MM.1S (cell line): ENCODE results near the gene MYADML2.
A peak's percentile ranks its signal among the peaks of the same experiment; 100 is the strongest.
"Not testable (repeated sequence)": the region's sequence is repeated elsewhere in the genome, so short reads cannot be mapped to it uniquely, and the experiment has no call there.

ENCODE experiments used
- DNase-seq: peaks from one replicate; pipeline ENCODE4 v3.0.0-alpha.2; 2015
- H2AFZ ChIP-seq: fragments of 300-600 bp; sonication (generic); 2 replicates; pipeline ENCODE4 v1.6.0; 2016; ENCODE audit warnings: antibody characterized with exemption, low read length
- H3F3A ChIP-seq: fragments of 300-600 bp; sonication (generic); 2 replicates; pipeline ENCODE4 v1.6.1; 2016; ENCODE audit warnings: mild to moderate bottlenecking, antibody characterized with exemption, low read length, moderate library complexity, mixed read lengths; ENCODE audit not compliant: insufficient read depth
- H3K27ac ChIP-seq: fragments of 300-600 bp; sonication (generic); 2 replicates; pipeline ENCODE4 v1.5.1; 2016; ENCODE audit warnings: mild to moderate bottlenecking, low read length
- H3K27me3 ChIP-seq: fragments of 300-600 bp; sonication (generic); replicated peaks from 2 replicates; pipeline ENCODE4 v1.6.0; 2016; ENCODE audit warnings: low read length; ENCODE audit not compliant: insufficient read depth
- H3K36me3 ChIP-seq: fragments of 300-600 bp; sonication (generic); replicated peaks from 2 replicates; pipeline ENCODE4 v1.6.1; 2016; ENCODE audit warnings: mild to moderate bottlenecking, low read length, mixed read lengths; ENCODE audit not compliant: insufficient read depth
- H3K4me1 ChIP-seq: fragments of 300-600 bp; sonication (generic); 2 replicates; pipeline ENCODE4 v1.6.1; 2016; ENCODE audit warnings: low read length, mixed read lengths
- H3K4me2 ChIP-seq: fragments of 300-600 bp; sonication (generic); 2 replicates; pipeline ENCODE4 v1.6.0; 2016; ENCODE audit warnings: low read depth, low read length
- H3K4me3 ChIP-seq: fragments of 300-600 bp; sonication (generic); 2 replicates; pipeline ENCODE4 v1.5.1; 2016; ENCODE audit warnings: low read length, mixed read lengths
- H3K79me2 ChIP-seq: fragments of 300-600 bp; sonication (generic); 2 replicates; pipeline ENCODE4 v1.6.1; 2016; ENCODE audit warnings: mixed run types, low read length, mixed read lengths
- H3K9ac ChIP-seq: fragments of 300-600 bp; sonication (generic); 2 replicates; pipeline ENCODE4 v1.6.1; 2016; ENCODE audit warnings: low read length, mixed read lengths
- H3K9me2 ChIP-seq: fragments of 300-600 bp; sonication (generic); replicated peaks from 2 replicates; pipeline ENCODE4 v1.6.1; 2016; ENCODE audit warnings: mild to moderate bottlenecking, low read length, mixed read lengths; ENCODE audit not compliant: insufficient read depth
- H3K9me3 ChIP-seq: fragments of 300-600 bp; sonication (generic); replicated peaks from 2 replicates; pipeline ENCODE4 v1.6.1; 2016; ENCODE audit warnings: mild to moderate bottlenecking, low read length, mixed read lengths; ENCODE audit not compliant: insufficient read depth
- H4K20me1 ChIP-seq: fragments of 300-600 bp; sonication (generic); 2 replicates; pipeline ENCODE4 v1.6.1; 2016; ENCODE audit warnings: mild to moderate bottlenecking, low read length, moderate library complexity, mixed read lengths; ENCODE audit not compliant: insufficient read depth
- EZH2 ChIP-seq: fragments of 300-600 bp; sonication (generic); optimal IDR thresholded peaks from 2 replicates; pipeline ENCODE3; 2017; ENCODE audit warnings: low read depth, mild to moderate bottlenecking, antibody characterized with exemption, low read length, mixed read lengths
- EZH2phosphoT487 ChIP-seq: fragments of 300-600 bp; sonication (generic); IDR thresholded peaks from 2 replicates; pipeline ENCODE4 v1.6.1; 2018; ENCODE audit warnings: antibody characterized with exemption, low read length
- TF ChIP-seq, protein P1 (sequence below): fragments of 300-600 bp; sonication (generic); IDR thresholded peaks from 2 replicates; pipeline ENCODE4 v1.5.1; 2016; ENCODE audit warnings: antibody characterized with exemption, low read length, mixed read lengths

The MYADML2 gene

DNA sequence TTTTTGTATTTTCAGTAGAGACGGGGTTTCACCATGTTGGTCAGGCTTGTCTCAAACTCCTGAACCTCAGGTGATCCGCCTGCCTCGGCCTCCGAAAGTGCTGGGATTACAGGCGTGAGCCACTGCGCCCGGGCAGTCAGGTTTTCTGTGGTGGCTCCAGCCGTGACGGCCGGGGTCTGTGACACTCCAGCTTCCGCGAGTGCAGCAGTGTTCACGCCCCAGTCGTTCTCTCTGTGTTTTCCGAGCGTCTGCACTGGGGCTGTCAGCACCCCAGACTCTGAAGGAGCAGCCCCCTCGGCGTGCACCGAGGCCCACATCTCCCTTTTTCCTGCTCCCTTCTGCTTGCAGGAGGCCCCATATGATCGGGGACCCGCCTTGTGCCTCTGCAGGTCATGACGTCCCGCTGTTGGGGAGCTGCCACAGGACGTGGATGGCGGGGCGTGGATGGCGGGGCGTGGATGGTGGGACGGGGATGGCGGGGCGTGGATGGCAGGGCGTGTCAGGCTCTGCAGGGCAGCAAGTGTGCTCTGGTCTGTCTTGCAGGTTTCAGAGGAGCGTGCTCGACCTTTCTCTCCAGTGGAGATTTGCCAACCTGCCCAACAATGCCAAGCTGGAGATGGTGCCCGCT lies 36.1 kb upstream of the MYADML2 start:
- H3K9me3 ChIP-seq = no peaks in the 10 kb centered on the region
- H3K4me3 ChIP-seq = no peak overlapping the region
- no peak for DNase-seq
- H2AFZ ChIP-seq = no peak overlapping the region
- TF ChIP-seq EZH2phosphoT487 = no peak
- H3K4me2 ChIP-seq = no peak overlapping the region
- H3K9me2 ChIP-seq = no peaks in the 10 kb centered on the region
- no peaks in the 10 kb centered on the region for H4K20me1 ChIP-seq
- H3F3A ChIP-seq = peaks cover 11% of the 10 kb centered on the region; the same call in 1 of the 2 replicates
- H3K27ac ChIP-seq = no peak overlapping the region
- no peak overlapping the region for H3K9ac ChIP-seq
- H3K36me3 ChIP-seq = no peaks in the 10 kb centered on the region
- H3K79me2 ChIP-seq = peaks cover 9% of the 10 kb centered on the region; the same call in 1 of the 2 replicates
- H3K27me3 ChIP-seq = no peaks in the 10 kb centered on the region
- peaks cover 8% of the 10 kb centered on the region for H3K4me1 ChIP-seq

- not testable (repeated sequence) for H3K27me3 ChIP-seq, H3K4me2 ChIP-seq, H3K9me2 ChIP-seq, H3K9ac ChIP-seq, H3K9me3 ChIP-seq, H3K79me2 ChIP-seq, DNase-seq, H3K27ac ChIP-seq, H3K4me3 ChIP-seq, H2AFZ ChIP-seq, H3K36me3 ChIP-seq, H4K20me1 ChIP-seq
- Histone ChIP-seq H3K4me1 (peaks cover 12% of the 10 kb centered on the region), H3F3A (peaks cover 11% of the 10 kb centered on the region; the same call in 1 of the 2 replicates)
Measured at GRCh38 chr17:81981511-81981910, 34.5 kb upstream of the MYADML2 start.

GRCh38 chr17:81980707-81981343 lies 33.8 kb upstream of the MYADML2 start:
- H3K27ac ChIP-seq = no peak overlapping the region
- DNase-seq = peak; percentile 57
- H3K36me3 ChIP-seq = no peaks in the 10 kb centered on the region

GRCh38 chr17:81980122-81980521 lies 33.1 kb upstream of the MYADML2 start:
- TF ChIP-seq, protein P1, sequence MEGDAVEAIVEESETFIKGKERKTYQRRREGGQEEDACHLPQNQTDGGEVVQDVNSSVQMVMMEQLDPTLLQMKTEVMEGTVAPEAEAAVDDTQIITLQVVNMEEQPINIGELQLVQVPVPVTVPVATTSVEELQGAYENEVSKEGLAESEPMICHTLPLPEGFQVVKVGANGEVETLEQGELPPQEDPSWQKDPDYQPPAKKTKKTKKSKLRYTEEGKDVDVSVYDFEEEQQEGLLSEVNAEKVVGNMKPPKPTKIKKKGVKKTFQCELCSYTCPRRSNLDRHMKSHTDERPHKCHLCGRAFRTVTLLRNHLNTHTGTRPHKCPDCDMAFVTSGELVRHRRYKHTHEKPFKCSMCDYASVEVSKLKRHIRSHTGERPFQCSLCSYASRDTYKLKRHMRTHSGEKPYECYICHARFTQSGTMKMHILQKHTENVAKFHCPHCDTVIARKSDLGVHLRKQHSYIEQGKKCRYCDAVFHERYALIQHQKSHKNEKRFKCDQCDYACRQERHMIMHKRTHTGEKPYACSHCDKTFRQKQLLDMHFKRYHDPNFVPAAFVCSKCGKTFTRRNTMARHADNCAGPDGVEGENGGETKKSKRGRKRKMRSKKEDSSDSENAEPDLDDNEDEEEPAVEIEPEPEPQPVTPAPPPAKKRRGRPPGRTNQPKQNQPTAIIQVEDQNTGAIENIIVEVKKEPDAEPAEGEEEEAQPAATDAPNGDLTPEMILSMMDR = no peak
- TF ChIP-seq EZH2phosphoT487 (no peak), EZH2 (no peak)
- Histone ChIP-seq H3F3A (peaks cover 11% of the 10 kb centered on the region; the same call in 1 of the 2 replicates), H3K4me3 (no peak overlapping the region), H3K27ac (no peak overlapping the region), H3K36me3 (no peaks in the 10 kb centered on the region), H4K20me1 (no peaks in the 10 kb centered on the region), H3K79me2 (peaks cover 9% of the 10 kb centered on the region; the same call in 1 of the 2 replicates), H3K4me2 (peak overlapping the region; percentile 6; the same call in 1 of the 2 replicates), H3K9ac (no peak overlapping the region), H2AFZ (no peak overlapping the region), H3K9me2 (no peaks in the 10 kb centered on the region), H3K9me3 (no peaks in the 10 kb centered on the region), H3K27me3 (peaks cover 9% of the 10 kb centered on the region), H3K4me1 (peaks cover 13% of the 10 kb centered on the region)
- DNase-seq = no peak

More at GRCh38 chr17:81980707-81981343, 33.8 kb upstream of the MYADML2 start:
- Histone ChIP-seq H3K27me3 (peaks cover 7% of the 10 kb centered on the region), H3K9me3 (no peaks in the 10 kb centered on the region), H3K9me2 (no peaks in the 10 kb centered on the region), H4K20me1 (no peaks in the 10 kb centered on the region), H2AFZ (no peak overlapping the region), H3K4me2 (peak overlapping the region; percentile 6; the same call in 1 of the 2 replicates), H3K79me2 (peaks cover 9% of the 10 kb centered on the region; the same call in 1 of the 2 replicates), H3F3A (peaks cover 11% of the 10 kb centered on the region; the same call in 1 of the 2 replicates), H3K4me1 (peaks cover 13% of the 10 kb centered on the region), H3K9ac (no peak overlapping the region), H3K4me3 (no peak overlapping the region)
- TF ChIP-seq EZH2phosphoT487 = no peak
- TF ChIP-seq, protein P1 = no peak
- TF ChIP-seq EZH2 = no peak
